GM21576 (cell line): ENCODE results near the gene ATP8A2.

Experiments used
- ATAC-seq: cut with Tn5 transposase; IDR thresholded peaks from one replicate; pipeline ENCODE4 v1.9.1; 2021; ENCODE audit warnings: mild to moderate bottlenecking, moderate library complexity; ENCODE audit not compliant: unreplicated experiment

Gene ATP8A2

GRCh38 chr13:25682276-25682675 is 310.5 kb downstream of the ATP8A2 start:
- no peak for ATAC-seq

GRCh38 chr13:25683056-25683455 is 311.3 kb downstream of the ATP8A2 start:
- ATAC-seq: no peak

- ATAC-seq: no peak
These were observed 312.0 kb downstream of the ATP8A2 start for GRCh38 chr13:25683662-25684370.

- no peak for ATAC-seq
These were observed 312.7 kb downstream of the ATP8A2 start for GRCh38 chr13:25684491-25684890.

- no peak for ATAC-seq
These were observed 315.2 kb downstream of the ATP8A2 start for GRCh38 chr13:25686831-25687470.

GRCh38 chr13:25687471-25688225 is 315.9 kb downstream of the ATP8A2 start:
- no peak for ATAC-seq

- no peak for ATAC-seq
These were observed 316.8 kb downstream of the ATP8A2 start for GRCh38 chr13:25688536-25688935.

- no peak for ATAC-seq
These were observed 317.8 kb downstream of the ATP8A2 start for GRCh38 chr13:25689539-25689938.

- no peak for ATAC-seq
These were observed 318.8 kb downstream of the ATP8A2 start for GRCh38 chr13:25690582-25690981.

- no peak for ATAC-seq
These were observed 319.9 kb downstream of the ATP8A2 start for GRCh38 chr13:25691654-25692053.

GRCh38 chr13:25692099-25692498 is 320.3 kb downstream of the ATP8A2 start:
- ATAC-seq: no peak

GRCh38 chr13:25699056-25699455 is 327.3 kb downstream of the ATP8A2 start:
- ATAC-seq: no peak

GRCh38 chr13:25699600-25699999 is 327.8 kb downstream of the ATP8A2 start:
- ATAC-seq: no peak

- ATAC-seq: no peak
These were observed 329.5 kb downstream of the ATP8A2 start for GRCh38 chr13:25701304-25701703.

GRCh38 chr13:25702386-25702785 is 330.6 kb downstream of the ATP8A2 start:
- no peak for ATAC-seq

- ATAC-seq: no peak
These were observed 336.0 kb downstream of the ATP8A2 start for GRCh38 chr13:25707726-25708125.

- no peak for ATAC-seq
These were observed 336.5 kb downstream of the ATP8A2 start for GRCh38 chr13:25708268-25708667.

- ATAC-seq: no peak
These were observed 337.3 kb downstream of the ATP8A2 start for GRCh38 chr13:25709088-25709487.

GRCh38 chr13:25715760-25716159 is 344.0 kb downstream of the ATP8A2 start:
- no peak for ATAC-seq

GRCh38 chr13:25717666-25718197 is 346.0 kb downstream of the ATP8A2 start:
- no peak for ATAC-seq

- ATAC-seq: no peak
These were observed 347.9 kb downstream of the ATP8A2 start for GRCh38 chr13:25719666-25720065.

GRCh38 chr13:25722893-25723292 is 351.1 kb downstream of the ATP8A2 start:
- no peak for ATAC-seq
